ENCODE results near the gene SNX7. TPM values are rescaled to one million over a fixed set of nuclear protein-coding genes. Genes with fewer than 3 reads are reported as not detected.

Gene SNX7
- total RNA-seq, 1 donor from 2014 or later = 17.7 TPM

- Mint-ChIP-seq H3K4me3 (no peak overlapping the region), H3K4me1 (ENCODE audit: unreplicated experiment) (no peaks in the 10 kb centered on the region), H3K27me3 (no peaks in the 10 kb centered on the region), H3K27ac (no peak overlapping the region), H3K9me3 (no peaks in the 10 kb centered on the region), H3K36me3 (no peaks in the 10 kb centered on the region)
- no peak for DNase-seq (ENCODE audit: extremely low spot score, unreplicated experiment)
- no peak for TF ChIP-seq CTCF (conservative IDR thresholded peaks at IDR 0.05)
These were observed 44.1 kb downstream of the SNX7 start for GRCh38 chr1:98705591-98705990.

GRCh38 chr1:98706173-98706843 is 44.8 kb downstream of the SNX7 start:
- Mint-ChIP-seq H3K4me1 (ENCODE audit: unreplicated experiment) (no peaks in the 10 kb centered on the region), H3K4me3 (no peak overlapping the region), H3K27ac (no peak overlapping the region), H3K36me3 (peaks cover under 1% of the 10 kb centered on the region), H3K27me3 (no peaks in the 10 kb centered on the region), H3K9me3 (no peaks in the 10 kb centered on the region)
- no peak for TF ChIP-seq CTCF (conservative IDR thresholded peaks at IDR 0.05)
- no peak for DNase-seq (ENCODE audit: extremely low spot score, unreplicated experiment)

- Mint-ChIP-seq H3K27ac (no peak overlapping the region), H3K27me3 (no peaks in the 10 kb centered on the region), H3K36me3 (peaks cover 12% of the 10 kb centered on the region), H3K4me1 (ENCODE audit: unreplicated experiment) (no peaks in the 10 kb centered on the region), H3K4me3 (no peak overlapping the region), H3K9me3 (peaks cover 10% of the 10 kb centered on the region)
- no peak for DNase-seq (ENCODE audit: extremely low spot score, unreplicated experiment)
- TF ChIP-seq CTCF (conservative IDR thresholded peaks at IDR 0.05) = no peak
These were observed 46.0 kb downstream of the SNX7 start for GRCh38 chr1:98707556-98707955.

GRCh38 chr1:98709906-98710305 is 48.4 kb downstream of the SNX7 start:
- H3K27me3 Mint-ChIP-seq = no peaks in the 10 kb centered on the region
- no peak overlapping the region for H3K27ac Mint-ChIP-seq
- no peak for DNase-seq (ENCODE audit: extremely low spot score, unreplicated experiment)
- H3K4me3 Mint-ChIP-seq = no peak overlapping the region
- no peak for TF ChIP-seq CTCF (conservative IDR thresholded peaks at IDR 0.05)
- H3K4me1 Mint-ChIP-seq (ENCODE audit: unreplicated experiment) = no peaks in the 10 kb centered on the region
- H3K9me3 Mint-ChIP-seq = peaks cover 10% of the 10 kb centered on the region
- peaks cover 12% of the 10 kb centered on the region for H3K36me3 Mint-ChIP-seq

- no peaks in the 10 kb centered on the region for H3K4me1 Mint-ChIP-seq (ENCODE audit: unreplicated experiment)
- no peaks in the 10 kb centered on the region for H3K9me3 Mint-ChIP-seq
- no peaks in the 10 kb centered on the region for H3K36me3 Mint-ChIP-seq
- no peak overlapping the region for H3K27ac Mint-ChIP-seq
- H3K27me3 Mint-ChIP-seq = no peaks in the 10 kb centered on the region
- TF ChIP-seq CTCF (conservative IDR thresholded peaks at IDR 0.05) = no peak
- no peak overlapping the region for H3K4me3 Mint-ChIP-seq
- no peak for DNase-seq (ENCODE audit: extremely low spot score, unreplicated experiment)
These were observed 62.1 kb downstream of the SNX7 start for GRCh38 chr1:98723574-98723973.
